GM21737 (cell line): ENCODE results near the gene LAG3.

Experiments used
- ATAC-seq: cut with Tn5 transposase; IDR thresholded peaks from one replicate; pipeline ENCODE4 v1.9.1; 2021; ENCODE audit warnings: mild to moderate bottlenecking, moderate library complexity; ENCODE audit not compliant: unreplicated experiment

LAG3 gene

GRCh38 chr12:6752921-6753771, 19.2 kb upstream of the LAG3 start, which contains the start of gene MLF2:
MLF2 (minus strand) TSS chr12:6753141; CDS start chr12:6752334, 807 bp downstream.
- ATAC-seq, result peak; percentile 86

DNA sequence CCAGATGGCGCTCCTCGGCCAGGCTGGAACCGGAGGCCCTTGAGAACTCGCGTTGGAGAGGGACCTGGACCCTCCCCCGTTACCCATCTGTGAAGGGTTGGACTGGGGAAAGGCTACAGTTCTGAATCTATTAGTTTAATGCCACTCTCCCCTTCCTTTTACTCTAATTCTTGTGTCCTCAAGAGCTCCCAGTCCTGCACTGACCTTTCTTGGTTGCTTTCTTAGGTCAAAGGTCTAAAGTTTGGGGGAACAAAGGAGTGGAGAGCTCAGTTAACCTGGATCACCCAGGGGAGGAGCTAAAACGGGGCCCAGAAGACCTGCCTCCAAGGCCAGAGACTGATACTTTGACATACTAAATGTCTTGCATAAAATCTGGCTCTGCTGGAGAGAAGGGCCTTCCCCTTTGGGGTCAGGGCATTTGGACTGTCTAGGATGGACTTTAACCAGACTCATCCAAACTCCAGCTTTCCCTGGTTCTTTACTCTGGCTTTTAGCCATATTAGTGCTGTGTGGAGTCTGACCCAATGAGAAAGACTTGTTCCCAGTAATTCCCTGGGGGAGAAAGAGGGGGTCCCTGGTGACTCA, 18.5 kb upstream of the LAG3 start:
- no peak for ATAC-seq

DNA sequence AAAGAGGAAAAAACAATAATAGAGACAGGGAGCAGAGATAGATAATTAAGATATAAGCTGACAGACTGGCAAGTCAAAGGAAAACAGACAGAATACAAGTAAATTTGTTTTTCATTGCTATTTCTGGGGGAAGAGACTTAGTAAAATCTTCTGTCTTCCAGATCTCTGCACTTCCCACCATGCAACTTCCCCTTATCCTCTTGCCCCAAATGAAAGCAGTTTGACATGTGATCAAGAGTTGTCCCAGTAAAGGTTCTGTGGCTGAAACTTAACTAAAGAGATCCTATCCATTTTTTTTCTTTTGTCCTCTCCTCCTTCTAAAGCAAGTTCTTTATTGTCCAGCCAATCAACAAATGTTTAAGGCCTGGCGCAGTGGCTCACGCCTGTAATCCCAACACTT, 17.9 kb upstream of the LAG3 start:
- ATAC-seq, result no peak

DNA sequence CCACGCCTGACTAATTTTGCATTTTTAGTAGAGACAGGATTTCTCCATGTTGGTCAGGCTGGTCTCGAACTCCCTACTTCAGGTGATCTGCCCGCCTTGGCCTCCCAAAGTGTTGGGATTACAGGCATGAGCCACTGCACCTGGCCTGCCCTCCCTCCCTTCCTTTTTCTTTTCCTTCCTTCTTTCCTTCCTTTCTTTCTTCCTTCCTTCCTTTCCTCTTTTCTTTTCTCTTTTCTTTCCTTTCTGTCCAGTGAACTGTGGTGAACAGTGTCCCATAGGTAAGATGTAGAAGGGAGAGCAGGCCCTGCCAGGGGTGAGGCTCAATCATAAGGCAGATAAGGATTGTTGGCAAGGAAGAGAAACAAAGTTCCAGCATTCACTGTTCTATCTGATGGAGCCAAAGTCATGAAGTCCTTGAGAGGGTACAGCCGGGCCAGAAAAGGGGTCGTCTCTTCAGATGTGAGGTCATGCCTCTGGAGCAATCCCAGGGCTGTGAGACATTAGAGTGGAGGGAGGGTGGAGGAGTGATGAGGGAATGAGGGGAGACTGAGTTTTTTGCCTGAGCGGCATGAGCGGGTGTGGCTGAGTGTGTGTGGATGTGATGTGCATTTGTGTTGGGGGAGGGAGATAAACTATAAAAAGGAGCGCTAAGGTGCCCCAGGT, 15.2 kb upstream of the LAG3 start:
- no peak for ATAC-seq

GRCh38 chr12:6758506-6759095, 13.7 kb upstream of the LAG3 start:
- no peak for ATAC-seq

- no peak for ATAC-seq
Observed at GRCh38 chr12:6759741-6760140, 12.6 kb upstream of the LAG3 start.

DNA sequence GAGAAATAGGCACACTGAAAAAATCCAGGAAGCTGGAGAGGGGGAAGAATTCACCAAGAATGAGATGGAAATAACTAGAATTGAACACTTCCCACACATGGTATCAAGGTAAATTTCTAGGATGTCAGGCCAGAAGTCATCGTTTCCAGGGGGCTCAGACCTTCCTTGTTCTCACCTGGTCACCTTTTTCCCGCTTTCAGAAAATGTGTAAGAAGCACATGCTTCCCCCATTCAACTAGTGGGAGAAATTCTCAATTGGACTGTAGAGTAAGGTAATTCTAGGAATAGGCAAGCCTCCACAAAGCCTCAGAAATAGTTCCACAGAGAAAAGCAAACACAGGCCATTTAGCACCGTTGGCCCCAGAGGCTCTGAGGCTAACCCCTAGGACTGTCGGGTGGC, 8.9 kb upstream of the LAG3 start:
- no peak for ATAC-seq

DNA sequence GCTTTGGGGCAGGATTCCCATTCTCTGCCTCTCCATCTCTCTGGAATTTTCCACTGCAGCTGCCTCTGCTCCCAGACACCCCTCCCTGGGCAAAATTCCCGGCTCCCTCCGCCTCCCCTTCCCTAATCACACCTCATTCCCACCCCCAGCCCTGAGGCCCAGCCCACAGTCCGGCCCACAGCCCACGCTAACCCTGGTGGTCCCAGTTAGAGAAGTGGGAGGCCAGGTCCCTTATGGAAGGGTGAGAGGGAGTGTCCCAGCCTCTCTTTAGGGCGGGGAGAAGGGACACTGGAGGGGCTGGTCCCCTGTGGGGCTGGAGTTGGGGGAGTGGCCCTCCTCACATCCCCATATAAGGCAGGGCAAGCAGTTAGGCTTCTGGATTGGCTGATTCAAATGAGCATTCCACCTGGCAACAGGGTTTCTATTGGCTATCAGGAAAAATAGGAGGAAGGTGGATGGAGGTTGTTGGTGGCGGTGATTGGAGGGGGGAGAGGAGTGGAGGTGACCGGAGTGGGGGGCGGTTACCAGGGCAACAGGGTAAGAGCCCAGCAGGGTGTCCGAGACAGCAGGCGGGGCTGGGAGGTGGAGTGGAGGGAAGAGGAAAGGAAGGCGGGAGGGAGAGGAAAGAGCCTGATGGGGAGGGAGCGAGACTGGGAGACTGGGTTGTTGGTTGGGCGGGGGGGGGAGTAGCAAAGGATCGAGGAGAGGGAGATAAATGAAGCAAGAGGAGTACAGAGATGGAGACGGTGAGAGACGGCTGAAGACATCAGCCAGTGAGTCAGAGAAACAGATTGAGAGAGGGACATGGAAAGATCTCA, 8.1 kb upstream of the LAG3 start:
- peak; percentile 65 for ATAC-seq

DNA sequence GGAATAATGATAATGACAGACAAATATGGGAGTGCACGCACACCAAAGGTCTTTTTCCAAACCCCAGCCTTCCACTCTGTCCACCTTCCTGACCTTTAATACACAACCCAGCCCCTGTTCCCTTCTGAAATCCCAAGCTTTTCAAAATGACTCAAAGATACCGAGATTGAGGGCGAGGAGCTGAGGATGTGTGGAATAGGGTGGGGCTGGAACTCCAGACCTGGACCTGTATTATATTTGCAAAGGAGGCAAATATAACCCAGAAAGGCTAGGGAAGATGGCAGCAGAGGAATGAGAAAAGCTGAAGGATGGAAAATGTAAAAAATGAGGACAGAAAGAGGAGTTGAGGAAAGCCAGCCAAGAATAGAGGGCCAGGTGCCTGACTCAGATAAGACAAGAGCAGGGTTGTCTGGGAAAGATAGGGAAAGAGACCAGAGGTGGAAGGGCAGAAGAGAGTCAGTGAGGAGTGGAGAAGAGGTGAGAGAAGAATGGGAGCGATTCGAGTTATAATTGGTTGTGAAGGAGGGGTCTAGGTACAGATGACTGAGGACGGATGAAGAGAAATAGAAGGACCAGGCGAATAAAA, 7.2 kb upstream of the LAG3 start:
- ATAC-seq, result no peak

DNA sequence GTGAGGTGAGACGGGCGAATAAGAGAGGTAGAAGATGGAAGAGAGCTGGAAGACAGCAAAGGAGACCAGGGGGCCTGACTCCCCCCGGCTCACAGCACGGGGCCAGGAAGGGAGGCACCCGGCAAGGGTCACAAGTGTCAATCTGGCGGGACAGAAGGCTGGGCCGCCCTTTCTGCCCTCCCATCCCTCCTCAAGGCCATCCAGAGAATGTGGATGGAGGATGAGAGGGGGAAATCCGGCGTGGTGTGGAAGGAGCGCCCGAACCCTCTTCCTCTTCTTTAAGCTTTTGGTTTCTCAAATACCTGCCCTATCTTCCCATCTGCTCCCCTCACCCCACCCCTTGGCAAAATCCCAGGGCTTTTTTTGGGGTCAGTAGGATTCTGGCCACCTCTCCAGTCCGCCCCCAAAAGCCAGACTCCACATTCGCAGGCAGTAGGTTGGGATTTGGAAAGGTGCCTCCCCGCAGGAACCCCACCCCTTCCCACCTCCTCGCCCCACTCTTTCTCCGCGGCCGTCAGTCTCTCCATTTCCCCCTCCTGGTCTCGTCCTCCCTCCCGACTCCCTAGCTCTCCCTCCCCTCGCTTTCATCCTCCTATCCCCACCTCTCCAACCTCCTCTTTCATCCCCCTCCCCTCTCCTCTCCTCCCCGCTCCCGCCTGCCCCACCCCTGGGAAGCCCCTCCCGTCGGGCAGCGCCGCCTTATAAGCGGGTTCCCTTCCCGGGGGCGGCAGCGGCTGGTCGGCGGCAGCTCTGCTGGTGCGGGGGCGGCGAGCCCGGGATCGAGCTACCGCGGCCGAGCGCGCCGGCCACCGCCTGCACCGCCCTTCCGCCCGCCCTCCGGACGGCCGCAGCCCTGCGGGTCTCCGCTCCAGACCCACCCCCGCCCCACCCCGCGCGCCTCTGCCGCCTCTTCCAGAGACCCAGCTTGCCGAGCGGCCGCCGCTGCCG, 6.4 kb upstream of the LAG3 start, which contains the start of gene PTMS:
PTMS (plus strand) TSS at position 730 of the 948 bp plus-strand sequence. CDS start 343 bp downstream, outside the sequence.
- peak; percentile 10 for ATAC-seq

- ATAC-seq, result peak; percentile 57
Observed at GRCh38 chr12:6766651-6767349, 5.5 kb upstream of the LAG3 start.

DNA sequence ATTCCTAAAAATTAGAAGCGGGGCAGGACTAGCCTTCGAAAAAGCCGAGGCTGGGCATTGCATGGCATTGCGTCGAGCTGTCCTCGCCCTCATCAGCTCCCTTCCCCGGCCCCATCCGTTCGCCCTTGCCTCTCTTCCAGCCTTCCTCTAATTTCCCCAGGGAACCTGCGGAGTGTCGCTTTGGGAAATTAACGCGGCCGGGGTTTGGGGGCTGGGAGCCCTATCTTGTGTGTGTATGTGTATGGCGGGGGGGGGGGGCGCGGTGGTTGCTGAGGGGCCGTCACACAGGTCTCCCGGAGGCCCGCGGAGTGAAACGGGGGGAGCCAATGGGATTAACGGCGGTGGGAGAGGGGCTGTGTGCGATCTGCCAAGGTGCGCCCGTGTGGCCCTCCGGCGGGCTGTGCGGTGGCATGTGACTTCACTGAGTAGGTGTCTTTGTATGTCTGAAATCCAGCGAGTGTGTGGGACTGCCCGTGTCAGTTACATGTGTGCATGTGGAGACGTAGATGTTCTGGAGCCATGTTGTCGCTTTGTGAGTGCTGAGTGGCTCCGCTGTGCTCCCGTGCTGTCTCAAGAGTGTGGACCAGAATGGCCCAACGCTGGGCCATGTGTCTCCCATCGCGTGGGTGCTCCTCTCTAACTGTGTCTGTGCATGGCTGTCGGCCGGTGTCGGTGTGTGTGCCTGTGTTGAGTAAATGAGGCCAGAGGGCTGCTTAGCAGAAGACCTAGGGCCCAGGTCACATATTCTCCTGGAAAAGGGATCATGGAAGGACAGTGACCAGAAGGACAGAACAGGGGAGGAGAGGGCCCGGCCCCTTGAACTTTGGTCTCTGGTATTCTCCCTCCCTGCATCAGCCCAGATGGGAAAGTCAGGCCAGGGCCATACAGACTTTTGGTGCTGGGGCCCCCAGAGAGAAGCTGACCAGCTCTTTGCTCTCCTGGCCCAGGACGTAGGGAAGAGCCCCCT, 4.7 kb upstream of the LAG3 start:
- ATAC-seq, result no peak

DNA sequence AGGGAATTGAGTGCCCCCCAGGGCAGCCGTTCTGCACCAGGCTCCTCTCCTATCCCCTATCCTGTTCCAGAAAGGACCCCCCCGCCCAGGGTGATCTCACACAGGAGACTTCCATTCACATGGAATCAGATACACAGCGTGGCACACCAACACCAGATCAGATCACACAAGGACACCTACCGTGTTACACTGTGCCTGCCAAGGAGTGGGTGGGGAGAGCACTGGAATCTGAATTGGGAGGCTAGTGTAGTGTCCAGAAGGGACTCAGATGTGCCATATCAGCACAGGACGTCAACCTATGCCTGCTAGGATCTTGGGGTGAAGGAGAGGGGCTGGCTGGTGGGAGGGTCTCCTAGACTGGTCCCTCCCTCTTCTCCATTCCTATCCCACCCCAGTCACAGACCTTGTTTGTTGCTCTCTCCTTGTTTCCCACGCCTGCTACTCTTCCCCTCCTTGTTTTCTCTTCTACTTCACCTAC, 3.8 kb upstream of the LAG3 start:
- ATAC-seq, result no peak

DNA sequence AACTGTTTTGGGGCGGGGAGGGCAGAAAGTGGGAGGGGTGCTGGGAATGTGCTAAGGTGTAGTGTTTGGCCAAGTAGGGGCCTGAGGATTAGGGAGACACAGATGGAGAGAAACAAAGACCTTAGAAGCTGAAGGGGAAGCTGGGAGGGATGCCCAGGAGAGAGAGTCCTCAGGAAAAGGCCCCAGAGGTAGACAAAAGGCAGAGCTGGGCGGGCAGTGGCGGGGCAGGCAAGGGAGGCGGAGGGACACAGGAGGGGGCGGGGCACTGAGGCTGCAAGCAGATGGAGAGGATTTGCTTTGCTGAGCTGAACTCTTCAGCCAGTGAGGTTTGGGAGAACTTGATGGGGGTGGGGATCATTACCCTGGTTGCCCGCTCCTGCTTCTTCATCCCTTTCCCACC, 3.3 kb upstream of the LAG3 start:
- no peak for ATAC-seq

GRCh38 chr12:6769666-6770065, 2.7 kb upstream of the LAG3 start:
- no peak for ATAC-seq

DNA sequence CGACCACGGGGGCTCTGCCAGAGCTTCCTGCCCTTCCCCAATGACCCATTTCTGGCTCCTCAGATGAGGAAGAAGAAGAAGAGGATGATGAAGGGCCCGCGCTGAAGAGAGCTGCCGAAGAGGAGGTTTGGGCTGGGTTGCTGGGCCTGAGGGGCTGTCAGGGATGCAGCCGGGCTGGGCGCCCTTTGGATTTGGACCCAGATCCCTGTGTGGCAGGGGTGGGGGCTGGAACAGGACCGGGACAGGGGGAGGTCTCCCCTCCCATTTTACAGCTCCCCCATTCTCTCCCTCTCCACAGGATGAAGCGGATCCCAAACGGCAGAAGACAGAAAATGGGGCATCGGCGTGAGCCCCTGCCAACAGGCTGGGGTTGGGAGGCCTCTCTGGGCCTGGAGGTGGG, 2.2 kb upstream of the LAG3 start:
- ATAC-seq, result no peak

DNA sequence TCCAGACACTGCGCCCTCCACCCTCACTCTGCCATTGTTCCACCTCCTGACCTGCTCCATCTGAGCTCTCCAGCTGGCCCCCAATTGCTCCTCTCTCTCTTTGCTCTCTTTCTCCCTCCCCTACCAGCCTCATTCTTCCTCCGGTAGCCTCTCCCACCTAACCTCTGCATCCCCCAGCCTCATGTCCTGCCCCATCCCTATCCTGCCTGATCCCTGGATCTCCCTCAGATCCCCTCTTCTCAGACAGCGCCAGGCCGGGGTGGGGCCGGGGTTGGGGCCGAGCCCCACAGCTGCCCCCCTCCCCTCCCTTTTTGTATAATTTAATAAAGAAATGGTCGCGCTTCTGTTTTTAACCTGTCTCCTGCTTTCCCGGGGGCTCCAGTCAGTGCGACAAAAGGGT, 1.7 kb upstream of the LAG3 start:
- no peak for ATAC-seq
